ENCODE measurements around the gene CDH23. TPM values are rescaled to one million over a fixed set of nuclear protein-coding genes. Genes with fewer than 3 reads are reported as not detected.

Gene CDH23
- total RNA-seq, 2 experiments from 2014 or later = 4.7 to 4.9 TPM

DNA sequence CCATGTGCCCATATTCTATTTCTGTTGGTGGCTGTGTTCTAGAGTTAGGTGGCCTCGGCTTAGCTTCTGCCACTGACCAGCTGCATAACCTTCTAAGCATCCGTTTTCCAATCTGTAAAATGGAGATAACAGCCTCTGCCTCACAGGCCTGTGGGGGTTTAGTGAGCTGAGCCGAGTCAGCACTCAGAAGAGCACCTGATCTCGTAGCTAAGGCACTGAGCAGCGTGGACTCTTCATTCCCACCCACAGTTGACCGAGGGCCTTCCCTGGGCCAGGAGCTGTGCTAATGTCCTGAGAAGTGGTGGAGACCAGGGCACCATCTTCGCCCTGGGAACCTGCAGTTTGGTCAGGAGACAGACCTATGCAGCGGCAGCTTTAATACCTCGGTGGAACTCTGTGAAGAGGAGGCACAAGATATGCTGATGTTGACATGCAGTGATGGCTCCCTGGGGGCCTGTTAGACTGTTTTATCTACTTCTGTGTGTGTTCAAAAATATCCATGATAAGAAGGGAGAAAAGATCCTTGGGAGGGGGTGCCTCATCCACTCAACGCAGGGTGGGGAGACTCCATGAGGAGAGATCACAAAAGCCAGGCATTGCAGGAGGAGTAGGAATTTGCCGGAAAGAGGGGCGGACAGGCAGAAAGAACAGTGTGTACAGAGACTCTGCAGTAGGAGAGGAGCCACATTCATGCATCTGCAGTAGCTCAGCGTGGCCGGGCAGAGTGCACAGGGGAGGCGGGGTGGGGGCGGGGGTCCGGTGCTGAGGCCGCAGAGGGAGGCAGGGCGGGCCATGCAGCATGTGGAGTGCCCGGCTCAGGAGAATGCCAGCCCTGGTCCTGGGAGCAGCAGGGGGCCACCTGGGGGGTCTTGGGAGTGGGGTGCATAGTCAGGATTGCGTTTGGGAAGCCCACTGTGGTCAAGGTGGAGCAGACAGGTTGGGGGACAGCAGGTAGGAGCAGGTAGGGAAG lies 186.1 kb downstream of the CDH23 start:
- ChIA-PET POLR2A (no interaction called here), CTCF (interaction anchor here (1.4 kb wide), 2 partner anchors 13 to 26 kb away, joined by 3 to 5 read pairs; no protein-coding TSS in a partner anchor)
- ATAC-seq = no peak
- Mint-ChIP-seq H3K36me3 (ENCODE audit: low read depth) (no peaks in the 10 kb centered on the region), H3K27ac (no peak overlapping the region), H3K4me3 (no peak overlapping the region), H3K27me3 (ENCODE audit: low read depth) (peaks cover 3% of the 10 kb centered on the region), H3K9me3 (ENCODE audit: insufficient read depth) (no peaks in the 10 kb centered on the region), H3K4me1 (ENCODE audit: low read depth) (peaks cover 5% of the 10 kb centered on the region)
- DNase-seq = no peak

GRCh38 chr10:71584461-71584860 lies 187.7 kb downstream of the CDH23 start:
- ATAC-seq (no peak), DNase-seq (no peak)
- H3K4me1 Mint-ChIP-seq (ENCODE audit: low read depth) = no peaks in the 10 kb centered on the region
- H3K27ac Mint-ChIP-seq = no peak overlapping the region
- POLR2A ChIA-PET = no interaction called here
- H3K36me3 Mint-ChIP-seq (ENCODE audit: low read depth) = no peaks in the 10 kb centered on the region
- no peaks in the 10 kb centered on the region for H3K9me3 Mint-ChIP-seq (ENCODE audit: insufficient read depth)
- no peak overlapping the region for H3K4me3 Mint-ChIP-seq
- H3K27me3 Mint-ChIP-seq (ENCODE audit: low read depth) = peaks cover 3% of the 10 kb centered on the region
- CTCF ChIA-PET = no interaction called here

DNA sequence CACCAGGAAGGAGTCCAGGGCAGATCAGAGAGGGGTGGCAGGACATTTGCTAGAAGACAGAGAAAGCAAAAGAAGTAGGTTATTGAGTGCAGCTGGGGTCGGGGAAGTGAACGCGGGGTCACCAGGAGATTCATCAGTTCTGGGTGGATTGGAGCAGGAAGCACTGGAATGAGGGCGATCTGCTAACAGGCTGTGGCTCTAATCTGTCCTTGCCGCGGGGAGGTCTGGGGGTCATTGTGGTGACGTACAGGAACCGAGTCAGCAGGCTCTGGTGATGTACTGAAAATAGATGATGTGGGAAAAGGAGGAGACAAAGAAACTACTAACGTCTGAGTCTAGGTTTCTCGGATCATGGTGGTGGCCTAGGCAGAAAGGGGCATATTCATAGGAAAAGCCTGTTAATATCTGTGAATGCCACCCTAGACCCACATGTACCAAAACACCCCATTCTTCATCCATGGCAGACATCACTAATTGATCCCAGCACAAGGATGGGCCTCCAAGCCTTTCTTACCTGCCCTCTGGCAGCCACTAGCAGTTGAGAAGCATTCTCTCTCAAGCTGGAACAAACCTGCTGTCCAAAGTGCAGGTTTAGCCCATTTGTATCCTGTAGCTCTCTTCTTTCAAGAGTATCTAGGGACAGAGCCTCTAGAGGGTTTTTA lies 188.3 kb downstream of the CDH23 start:
- POLR2A ChIA-PET = no interaction called here
- Mint-ChIP-seq H3K27me3 (ENCODE audit: low read depth) (peaks cover 3% of the 10 kb centered on the region), H3K4me3 (no peak overlapping the region), H3K4me1 (ENCODE audit: low read depth) (no peaks in the 10 kb centered on the region), H3K27ac (no peak overlapping the region), H3K9me3 (ENCODE audit: insufficient read depth) (no peaks in the 10 kb centered on the region), H3K36me3 (ENCODE audit: low read depth) (no peaks in the 10 kb centered on the region)
- ATAC-seq (no peak), DNase-seq (no peak)
- CTCF ChIA-PET = no interaction called here

DNA sequence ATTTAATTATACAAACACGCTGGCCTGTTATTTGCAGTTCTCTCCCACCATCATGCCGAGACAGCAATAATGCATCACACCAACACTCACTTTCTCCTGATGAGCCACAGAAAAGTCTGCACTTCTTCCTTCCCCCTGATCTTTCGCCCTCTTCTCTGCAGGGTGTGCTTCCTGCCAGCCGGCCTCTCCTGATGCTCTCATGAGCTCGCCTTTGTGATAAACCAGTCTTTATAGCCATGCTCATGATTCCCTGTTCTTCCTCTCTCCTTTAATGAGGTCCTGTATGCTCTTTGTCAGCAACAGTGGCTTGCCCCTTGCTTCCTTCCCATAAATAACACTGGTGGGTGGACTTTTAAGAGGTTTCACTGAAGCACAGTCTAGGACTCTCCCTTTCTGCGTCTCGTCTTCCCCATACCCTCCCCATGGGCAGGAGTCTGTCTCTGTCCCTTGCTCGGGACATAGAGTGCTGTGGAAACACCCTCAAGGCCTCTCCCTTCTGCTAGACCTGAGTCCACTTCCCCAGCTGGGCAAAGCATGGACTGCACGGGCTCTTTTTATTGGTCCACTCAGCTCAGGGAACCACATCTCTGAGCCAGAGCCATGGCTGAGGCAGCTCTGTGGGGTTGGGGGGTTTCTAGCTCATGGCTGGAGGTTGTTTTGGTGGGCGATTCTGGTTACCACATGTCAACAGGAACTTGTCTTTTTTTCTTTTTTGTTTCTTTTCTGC lies 189.0 kb downstream of the CDH23 start:
- POLR2A ChIA-PET = no interaction called here
- no peaks in the 10 kb centered on the region for H3K36me3 Mint-ChIP-seq (ENCODE audit: low read depth)
- CTCF ChIA-PET = interaction anchor here (1.1 to 1.4 kb wide), 3 partner anchors 15 to 123 kb away, joined by 3 to 7 read pairs (median 3); no protein-coding TSS in a partner anchor
- no peaks in the 10 kb centered on the region for H3K9me3 Mint-ChIP-seq (ENCODE audit: insufficient read depth)
- DNase-seq (no peak), ATAC-seq (no peak)
- peaks cover 3% of the 10 kb centered on the region for H3K27me3 Mint-ChIP-seq (ENCODE audit: low read depth)
- no peaks in the 10 kb centered on the region for H3K4me1 Mint-ChIP-seq (ENCODE audit: low read depth)
- no peak overlapping the region for H3K4me3 Mint-ChIP-seq
- H3K27ac Mint-ChIP-seq = no peak overlapping the region

DNA sequence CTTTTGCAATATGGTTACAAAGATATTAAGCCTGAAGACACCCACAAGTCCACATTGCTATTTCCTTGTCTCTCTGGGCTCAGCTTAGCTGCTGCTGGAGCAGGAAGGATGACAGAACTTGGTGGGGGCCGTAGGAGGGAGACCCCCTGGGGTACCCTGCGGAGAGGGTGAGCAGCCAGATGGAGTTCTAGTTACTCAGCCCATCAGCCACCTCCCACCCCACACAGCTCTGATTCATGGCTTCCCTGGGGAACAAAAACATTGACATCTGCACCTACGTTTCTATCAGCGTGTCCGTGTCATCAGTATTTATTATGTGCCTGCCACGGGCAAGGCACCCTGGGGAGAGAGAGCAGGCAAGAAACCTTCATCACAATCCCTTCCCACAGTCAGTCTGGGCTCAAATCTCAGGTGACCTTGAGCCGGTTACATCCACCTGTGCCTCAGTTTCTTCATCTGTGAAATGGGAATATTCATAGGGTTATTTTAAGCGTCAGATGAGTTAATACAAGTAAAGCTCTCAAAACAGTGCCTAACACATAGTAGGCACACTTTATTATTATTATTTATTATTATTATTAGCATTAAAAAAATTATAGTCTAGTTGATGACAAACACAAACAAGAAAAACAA lies 191.3 kb downstream of the CDH23 start:
- ATAC-seq (no peak), DNase-seq (no peak)
- Mint-ChIP-seq H3K4me1 (ENCODE audit: low read depth) (no peaks in the 10 kb centered on the region), H3K36me3 (ENCODE audit: low read depth) (no peaks in the 10 kb centered on the region), H3K4me3 (no peak overlapping the region), H3K27ac (no peak overlapping the region), H3K27me3 (ENCODE audit: low read depth) (peaks cover 10% of the 10 kb centered on the region), H3K9me3 (ENCODE audit: insufficient read depth) (no peaks in the 10 kb centered on the region)
- POLR2A ChIA-PET = interaction anchor here (0.6 kb wide), 1 partner anchor 58 kb away, joined by 3 read pairs; no protein-coding TSS in a partner anchor
- CTCF ChIA-PET = interaction anchor here (1.0 kb wide), 1 partner anchor 18 kb away, joined by 7 read pairs; no protein-coding TSS in a partner anchor

- CTCF ChIA-PET = no interaction called here
- Mint-ChIP-seq H3K9me3 (ENCODE audit: insufficient read depth) (no peaks in the 10 kb centered on the region), H3K27me3 (ENCODE audit: low read depth) (peaks cover 10% of the 10 kb centered on the region), H3K4me1 (ENCODE audit: low read depth) (no peaks in the 10 kb centered on the region), H3K27ac (no peak overlapping the region), H3K4me3 (no peak overlapping the region), H3K36me3 (ENCODE audit: low read depth) (no peaks in the 10 kb centered on the region)
- DNase-seq (no peak), ATAC-seq (no peak)
- POLR2A ChIA-PET = no interaction called here
These were observed 192.0 kb downstream of the CDH23 start for GRCh38 chr10:71588685-71589084.

GRCh38 chr10:71589617-71590551 lies 193.2 kb downstream of the CDH23 start:
- DNase-seq (no peak), ATAC-seq (no peak)
- POLR2A ChIA-PET = no interaction called here
- no peak overlapping the region for H3K27ac Mint-ChIP-seq
- CTCF ChIA-PET = no interaction called here
- H3K36me3 Mint-ChIP-seq (ENCODE audit: low read depth) = no peaks in the 10 kb centered on the region
- no peak overlapping the region for H3K4me3 Mint-ChIP-seq
- no peaks in the 10 kb centered on the region for H3K4me1 Mint-ChIP-seq (ENCODE audit: low read depth)
- peaks cover 10% of the 10 kb centered on the region for H3K27me3 Mint-ChIP-seq (ENCODE audit: low read depth)
- no peaks in the 10 kb centered on the region for H3K9me3 Mint-ChIP-seq (ENCODE audit: insufficient read depth)

- ChIA-PET CTCF (no interaction called here), POLR2A (no interaction called here)
- no peak overlapping the region for H3K27ac Mint-ChIP-seq
- H3K9me3 Mint-ChIP-seq (ENCODE audit: insufficient read depth) = no peaks in the 10 kb centered on the region
- ATAC-seq (no peak), DNase-seq (no peak)
- H3K4me1 Mint-ChIP-seq (ENCODE audit: low read depth) = no peaks in the 10 kb centered on the region
- no peak overlapping the region for H3K4me3 Mint-ChIP-seq
- no peaks in the 10 kb centered on the region for H3K36me3 Mint-ChIP-seq (ENCODE audit: low read depth)
- peaks cover 10% of the 10 kb centered on the region for H3K27me3 Mint-ChIP-seq (ENCODE audit: low read depth)
These were observed 194.1 kb downstream of the CDH23 start for GRCh38 chr10:71590781-71591350.

DNA sequence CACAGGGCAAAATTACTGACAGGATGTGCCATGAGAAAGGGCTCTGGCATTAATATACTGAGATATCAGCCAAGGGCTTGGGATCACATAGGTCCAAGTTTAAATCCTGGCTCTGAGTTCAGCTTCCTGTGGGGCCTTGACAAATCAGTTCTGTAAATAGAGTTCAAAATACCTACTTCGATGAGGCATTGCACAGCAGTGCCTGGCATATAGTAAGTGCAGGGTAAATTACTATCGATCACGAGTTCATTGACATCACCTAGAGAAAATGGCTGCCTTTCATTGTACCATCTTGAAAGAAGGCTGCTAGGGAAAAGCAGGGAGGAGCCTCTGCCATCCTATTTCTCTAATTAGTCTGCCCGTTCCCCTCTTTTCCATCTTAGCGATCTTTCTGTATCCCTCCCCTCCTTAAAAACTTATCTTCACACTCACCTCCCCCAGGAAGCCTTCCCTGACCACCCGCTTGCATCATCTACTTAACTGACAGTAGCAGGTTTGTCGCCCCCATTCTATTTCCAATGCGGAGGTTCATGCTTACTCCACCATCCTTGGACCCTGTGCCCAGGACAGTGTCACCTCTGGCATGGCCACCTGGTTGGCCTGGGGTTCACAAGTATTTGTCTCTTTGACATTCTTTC lies 198.3 kb downstream of the CDH23 start:
- Mint-ChIP-seq H3K27me3 (ENCODE audit: low read depth) (peaks cover 6% of the 10 kb centered on the region), H3K4me3 (no peak overlapping the region), H3K27ac (no peak overlapping the region), H3K9me3 (ENCODE audit: insufficient read depth) (no peaks in the 10 kb centered on the region), H3K36me3 (ENCODE audit: low read depth) (no peaks in the 10 kb centered on the region), H3K4me1 (ENCODE audit: low read depth) (no peaks in the 10 kb centered on the region)
- DNase-seq = no peak
- ChIA-PET POLR2A (no interaction called here), CTCF (no interaction called here)
- ATAC-seq = no peak

GRCh38 chr10:71595649-71596048 lies 198.9 kb downstream of the CDH23 start:
- H3K9me3 Mint-ChIP-seq (ENCODE audit: insufficient read depth) = no peaks in the 10 kb centered on the region
- peaks cover 6% of the 10 kb centered on the region for H3K27me3 Mint-ChIP-seq (ENCODE audit: low read depth)
- ChIA-PET CTCF (no interaction called here), POLR2A (no interaction called here)
- no peak overlapping the region for H3K27ac Mint-ChIP-seq
- no peak for ATAC-seq
- H3K4me1 Mint-ChIP-seq (ENCODE audit: low read depth) = no peaks in the 10 kb centered on the region
- no peak overlapping the region for H3K4me3 Mint-ChIP-seq
- H3K36me3 Mint-ChIP-seq (ENCODE audit: low read depth) = no peaks in the 10 kb centered on the region
- DNase-seq = no peak

All from activated CD8-positive, alpha-beta T cell treated with anti-CD3 and anti-CD28 coated beads, Interleukin-2, amount 10 ng/mL, durations not matched to agents 7 days and 5 days (primary cell).